ENCODE measurements around the gene BLOC1S3.

Gene BLOC1S3

GRCh38 chr19:45146741-45147205, 31.8 kb upstream of the BLOC1S3 start:
- DNase-seq, result no peak

GRCh38 chr19:45147835-45148676, 30.5 kb upstream of the BLOC1S3 start:
- no peak for DNase-seq

GRCh38 chr19:45149129-45149528, 29.5 kb upstream of the BLOC1S3 start:
- DNase-seq, result no peak

GRCh38 chr19:45150180-45150579, 28.4 kb upstream of the BLOC1S3 start:
- no peak for DNase-seq

GRCh38 chr19:45150751-45151281, 27.8 kb upstream of the BLOC1S3 start:
- DNase-seq, result no peak

GRCh38 chr19:45151320-45151719, 27.3 kb upstream of the BLOC1S3 start:
- DNase-seq, result no peak

- DNase-seq, result no peak
Observed at GRCh38 chr19:45151821-45152503, 26.6 kb upstream of the BLOC1S3 start.

- DNase-seq, result peak; percentile 54
Observed at GRCh38 chr19:45152504-45153338, 25.9 kb upstream of the BLOC1S3 start.

- DNase-seq, result peak; percentile 51
Observed at GRCh38 chr19:45153339-45154063, 25.1 kb upstream of the BLOC1S3 start.

GRCh38 chr19:45154064-45154827, 24.3 kb upstream of the BLOC1S3 start:
- DNase-seq, result no peak

- DNase-seq, result no peak
Observed at GRCh38 chr19:45156011-45156630, 22.5 kb upstream of the BLOC1S3 start.

- no peak for DNase-seq
Observed at GRCh38 chr19:45156751-45157150, 21.8 kb upstream of the BLOC1S3 start.

- no peak for DNase-seq
Observed at GRCh38 chr19:45158503-45159209, 19.9 kb upstream of the BLOC1S3 start.

- no peak for DNase-seq
Observed at GRCh38 chr19:45159210-45159970, 19.2 kb upstream of the BLOC1S3 start.

GRCh38 chr19:45159971-45160324, 18.6 kb upstream of the BLOC1S3 start:
- no peak for DNase-seq

GRCh38 chr19:45160870-45161737, 17.5 kb upstream of the BLOC1S3 start, which contains the start of gene NKPD1:
TSS of gene NKPD1 (minus strand) at chr19:45160982. CDS start at chr19:45160150, 832 bp downstream.
- DNase-seq, result no peak

GRCh38 chr19:45161738-45162607, 16.6 kb upstream of the BLOC1S3 start:
- no peak for DNase-seq

All from activated T-cell treated with anti-CD3 and anti-CD28 coated beads, Interleukin-2, amount 50 U/mL, for 1 hour (primary cell).